Mammary epithelial cell (primary cell): ENCODE measurements around the gene SPATA25.

ENCODE experiments used
- CTCF ChIP-seq, 2 donors: IDR thresholded peaks in 1 of 2; conservative IDR thresholded peaks in 1 of 2; 2 replicates each; pipeline ENCODE4 v1.5.1; 2011 to 2012; ENCODE audit warnings: inconsistent platforms in 2 of 2, low read length in 2 of 2, mild to moderate bottlenecking in 2 of 2, control low read depth in 1 of 2, low read depth in 1 of 2; ENCODE audit not compliant: insufficient read depth in 1 of 2; ENCODE audit errors: extremely low read depth in 1 of 2
- EZH2 ChIP-seq: IDR thresholded peaks from 2 replicates; pipeline ENCODE4 v1.6.1; 2012; ENCODE audit warnings: low read length, inconsistent platforms, borderline replicate concordance

- no peak for TF ChIP-seq CTCF (conservative IDR thresholded peaks at IDR 0.05 in 1 of 2, IDR thresholded peaks at IDR 0.05 in 1 of 2; ENCODE audit: extremely low read depth in 1 of 2, insufficient read depth in 1 of 2, low read depth in 1 of 2, low read length in 2 of 2)
- TF ChIP-seq EZH2 = no peak
Observed at GRCh38 chr20:45840700-45841198, 46.7 kb downstream of the SPATA25 start.
